Measurements from ENCODE around the gene LGALS7B.
"Not testable (repeated sequence)": the region's sequence is repeated elsewhere in the genome, so short reads cannot be mapped to it uniquely, and the experiment has no call there.

Gene LGALS7B

GRCh38 chr19:38825936-38826335, 36.9 kb downstream of the LGALS7B start:
- DNase-seq (ENCODE audit: low spot score) = not testable (repeated sequence)

GRCh38 chr19:38826856-38827551, 38.0 kb downstream of the LGALS7B start:
- no peak for DNase-seq (ENCODE audit: low spot score)

- DNase-seq (ENCODE audit: low spot score) = not testable (repeated sequence)
Observed at GRCh38 chr19:38829203-38829602, 40.2 kb downstream of the LGALS7B start.

GRCh38 chr19:38830039-38830733, 41.2 kb downstream of the LGALS7B start:
- no peak for DNase-seq (ENCODE audit: low spot score)

- DNase-seq (ENCODE audit: low spot score) = peak; percentile 45
Observed at GRCh38 chr19:38831142-38831605, 42.2 kb downstream of the LGALS7B start.

GRCh38 chr19:38833092-38833425, 44.1 kb downstream of the LGALS7B start:
- no peak for DNase-seq (ENCODE audit: low spot score)

- no peak for DNase-seq (ENCODE audit: low spot score)
Observed at GRCh38 chr19:38834104-38834490, 45.1 kb downstream of the LGALS7B start.

- no peak for DNase-seq (ENCODE audit: low spot score)
Observed at GRCh38 chr19:38834590-38834989, 45.6 kb downstream of the LGALS7B start.

GRCh38 chr19:38836159-38836982, 47.4 kb downstream of the LGALS7B start:
- DNase-seq (ENCODE audit: low spot score) = peak; percentile 11

- no peak for DNase-seq (ENCODE audit: low spot score)
Observed at GRCh38 chr19:38836983-38837626, 48.1 kb downstream of the LGALS7B start.

GRCh38 chr19:38837656-38838121, 48.7 kb downstream of the LGALS7B start:
- DNase-seq (ENCODE audit: low spot score) = no peak

- DNase-seq (ENCODE audit: low spot score) = no peak
Observed at GRCh38 chr19:38838208-38838985, 49.4 kb downstream of the LGALS7B start.

- no peak for DNase-seq (ENCODE audit: low spot score)
Observed at GRCh38 chr19:38838986-38839761, 50.2 kb downstream of the LGALS7B start.

- no peak for DNase-seq (ENCODE audit: low spot score)
Observed at GRCh38 chr19:38839816-38840582, 51.0 kb downstream of the LGALS7B start.

GRCh38 chr19:38840583-38840968, 51.6 kb downstream of the LGALS7B start:
- DNase-seq (ENCODE audit: low spot score) = no peak

Data from NAMALWA (cell line).